GM21360 (cell line): Measurements from ENCODE around the gene MAPK8IP3.
"Not testable (repeated sequence)": the region's sequence is repeated elsewhere in the genome, so short reads cannot be mapped to it uniquely, and the experiment has no call there.

Experiments
- ATAC-seq: cut with Tn5 transposase; IDR thresholded peaks from one replicate; pipeline ENCODE4 v1.9.1; 2021; ENCODE audit warnings: mild to moderate bottlenecking, moderate library complexity; ENCODE audit not compliant: unreplicated experiment

MAPK8IP3 gene

DNA sequence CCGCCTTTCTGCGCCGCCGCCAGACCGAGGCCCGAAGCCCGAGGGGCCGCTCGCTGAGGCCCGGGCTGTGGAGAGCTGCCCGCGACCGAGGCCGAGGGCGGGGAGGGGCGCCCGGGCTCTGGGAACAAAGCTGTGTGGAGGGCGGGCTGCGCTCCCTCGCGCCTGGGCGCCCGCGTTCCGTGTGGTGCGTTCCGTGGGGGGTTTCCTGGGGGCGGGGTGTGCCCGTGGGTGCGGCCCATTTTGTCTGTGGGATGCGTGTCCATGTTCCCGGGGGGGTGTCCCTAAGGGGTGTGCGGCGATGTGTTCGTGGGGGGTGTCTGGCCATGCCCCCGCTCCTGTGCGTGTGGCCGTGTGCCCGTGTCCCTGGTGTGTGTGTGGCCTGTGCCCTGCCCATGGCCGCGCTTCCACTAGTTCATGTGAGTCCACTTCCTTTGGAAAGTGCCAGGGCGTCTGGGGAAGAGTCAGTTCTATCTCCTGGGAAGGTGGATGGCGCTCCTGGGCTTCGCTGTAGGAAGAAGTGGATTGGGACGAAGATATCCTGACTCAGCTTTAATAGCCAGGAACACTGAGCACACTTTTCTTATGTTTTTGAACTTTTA is 27.4 kb upstream of the MAPK8IP3 start:
- ATAC-seq: no peak

DNA sequence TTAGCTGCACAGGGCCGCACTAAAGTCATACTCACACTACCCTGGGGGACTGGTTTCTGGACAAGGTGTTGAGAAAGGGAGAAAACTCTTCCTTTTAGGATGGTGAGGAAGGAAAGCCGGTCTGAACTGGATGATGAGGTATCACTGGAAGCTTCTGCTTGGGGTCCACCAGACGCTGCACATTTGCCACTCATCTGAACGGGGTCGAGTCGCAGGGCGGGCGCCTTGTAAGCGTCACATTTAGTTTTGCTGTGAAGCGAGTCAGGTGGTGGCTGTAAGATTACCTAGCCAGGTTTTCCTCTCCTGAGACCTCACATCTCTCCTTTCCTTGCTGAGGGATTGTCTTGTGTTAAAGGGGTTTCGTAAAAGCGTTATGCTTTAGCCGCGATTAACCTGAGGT is 25.6 kb upstream of the MAPK8IP3 start:
- ATAC-seq: no peak

DNA sequence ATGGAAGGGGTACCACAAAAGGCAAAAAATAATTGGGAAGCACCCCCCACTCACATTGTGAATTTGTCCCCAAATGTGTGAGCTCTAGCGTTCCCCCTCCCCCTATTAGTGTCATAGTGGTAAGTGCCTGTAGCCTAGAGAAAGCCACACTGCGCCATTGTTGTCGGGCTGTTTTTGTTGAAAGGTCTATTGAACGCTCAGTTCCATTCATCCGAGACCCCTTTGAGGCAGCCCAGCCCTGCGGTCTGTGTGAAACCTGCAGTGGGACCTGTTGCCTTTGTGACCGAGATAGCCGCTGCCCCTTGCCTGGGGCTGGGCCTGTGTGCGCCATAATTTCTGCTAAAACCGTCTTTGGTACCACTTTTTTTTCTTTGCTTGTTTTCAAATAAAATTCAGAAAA is 25.0 kb upstream of the MAPK8IP3 start:
- no peak for ATAC-seq

DNA sequence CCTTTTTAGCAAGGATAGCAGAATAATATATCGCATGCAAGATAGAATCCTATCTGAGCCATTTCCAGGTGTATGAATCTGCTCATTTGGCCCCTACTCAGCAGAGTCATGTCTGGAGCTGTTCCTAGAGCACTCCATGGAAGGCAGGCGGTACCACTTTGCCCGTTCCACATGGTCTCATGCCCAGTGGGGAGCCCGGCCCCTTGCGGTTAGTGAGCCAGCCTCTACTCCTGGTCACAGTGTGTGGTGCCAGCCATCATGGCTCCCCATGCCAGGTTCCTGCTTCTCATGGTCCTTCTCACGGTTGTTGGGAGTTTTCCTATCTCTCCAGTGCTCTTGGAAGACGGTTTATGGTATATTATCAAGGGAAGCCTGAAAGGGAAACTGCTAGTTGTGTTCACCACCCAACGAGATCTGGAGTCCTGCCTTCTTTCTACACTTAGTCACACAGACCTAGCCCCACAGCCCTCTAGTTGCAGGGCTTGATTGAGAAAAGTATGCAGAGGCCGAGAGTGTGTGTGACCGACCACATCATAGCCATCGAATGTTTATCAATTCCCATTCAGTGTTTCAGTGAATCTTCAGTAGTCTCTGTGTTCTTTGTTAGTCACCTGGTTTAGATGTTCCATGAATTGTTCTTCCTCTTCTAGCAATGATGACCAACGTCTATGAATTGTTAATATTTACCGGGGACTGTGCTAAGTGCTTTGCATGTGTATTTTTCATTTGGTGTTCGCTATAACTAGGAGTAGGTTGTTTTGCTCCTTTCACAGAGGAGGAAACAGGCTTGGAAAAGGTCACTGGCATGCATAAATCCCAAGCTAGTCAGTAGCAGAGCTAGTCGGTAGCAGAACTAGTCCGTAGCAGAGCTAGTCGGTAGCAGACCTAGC is 18.3 kb upstream of the MAPK8IP3 start:
- ATAC-seq: no peak

DNA sequence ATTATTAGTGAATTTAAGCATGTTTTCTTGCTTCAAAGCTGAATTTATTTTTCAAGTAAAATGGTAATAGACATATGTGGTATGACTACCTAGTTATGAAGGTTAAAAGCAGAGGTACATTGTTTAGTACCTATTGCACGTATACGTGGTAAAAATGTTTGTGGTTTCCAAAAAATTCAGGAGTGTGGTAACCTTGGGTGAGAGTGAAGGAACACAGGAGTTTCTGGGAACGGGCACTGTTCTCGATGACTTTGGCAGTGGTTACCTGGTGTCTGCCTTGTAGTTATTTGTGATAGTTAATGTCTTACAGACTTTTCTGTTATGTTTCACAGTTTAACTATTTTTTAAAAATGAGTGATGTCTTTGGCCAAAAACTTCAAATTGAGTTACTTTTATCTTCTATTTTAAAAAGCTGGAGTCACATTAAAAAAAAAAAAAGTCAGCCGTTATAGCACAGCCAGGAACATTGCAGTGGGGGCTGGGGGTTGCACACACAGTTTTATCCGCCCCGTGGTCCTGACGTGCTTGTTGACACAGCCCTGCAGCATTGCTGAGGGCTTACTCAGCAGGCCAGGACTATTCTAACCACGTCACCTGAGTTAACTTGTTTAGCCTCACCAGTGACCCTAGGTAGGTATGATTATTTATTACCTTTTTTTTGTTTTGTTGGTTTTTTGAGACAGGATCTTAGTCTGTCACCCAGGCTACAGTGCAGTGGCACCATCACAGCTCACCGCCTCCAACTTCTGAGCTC is 17.0 kb upstream of the MAPK8IP3 start:
- ATAC-seq: no peak

DNA sequence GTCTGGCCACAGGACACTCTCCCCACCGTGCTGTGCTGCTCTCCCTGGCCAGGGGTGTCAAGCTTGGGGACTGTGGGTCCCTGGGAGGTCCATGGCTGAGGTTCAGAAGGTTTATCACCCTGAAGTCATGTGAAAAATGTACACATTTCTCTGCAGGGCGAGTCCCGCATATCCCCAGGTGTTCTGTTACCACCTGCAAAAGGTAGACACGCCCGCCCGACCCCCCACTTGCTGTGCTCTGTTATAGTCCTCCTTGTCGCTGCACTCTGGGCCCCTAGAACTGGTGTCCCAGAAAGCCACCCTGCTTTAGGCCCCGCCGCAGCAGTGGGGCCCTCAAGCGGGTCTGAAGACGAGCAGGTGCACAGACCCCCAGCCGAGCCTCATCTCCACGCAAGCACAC is 16.1 kb upstream of the MAPK8IP3 start:
- ATAC-seq: no peak

DNA sequence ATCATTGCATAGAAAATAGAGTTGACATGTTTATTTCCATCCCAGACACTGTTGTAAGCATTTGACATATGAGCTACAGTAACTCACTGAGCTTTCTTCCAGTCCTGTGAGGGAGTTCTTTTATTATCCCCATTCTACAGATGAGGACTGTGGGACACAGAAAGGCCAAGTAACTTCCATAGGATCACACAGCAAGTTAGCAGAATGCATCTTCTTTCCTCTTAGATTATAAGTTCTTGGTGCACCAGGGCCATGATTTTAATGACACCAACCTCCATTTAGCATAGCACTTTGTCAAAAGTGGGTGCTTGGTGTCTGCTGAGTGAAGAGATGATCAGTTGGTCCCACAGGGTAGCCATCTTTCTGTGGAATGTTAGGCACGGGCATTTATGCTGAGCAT is 15.2 kb upstream of the MAPK8IP3 start:
- ATAC-seq: no peak

DNA sequence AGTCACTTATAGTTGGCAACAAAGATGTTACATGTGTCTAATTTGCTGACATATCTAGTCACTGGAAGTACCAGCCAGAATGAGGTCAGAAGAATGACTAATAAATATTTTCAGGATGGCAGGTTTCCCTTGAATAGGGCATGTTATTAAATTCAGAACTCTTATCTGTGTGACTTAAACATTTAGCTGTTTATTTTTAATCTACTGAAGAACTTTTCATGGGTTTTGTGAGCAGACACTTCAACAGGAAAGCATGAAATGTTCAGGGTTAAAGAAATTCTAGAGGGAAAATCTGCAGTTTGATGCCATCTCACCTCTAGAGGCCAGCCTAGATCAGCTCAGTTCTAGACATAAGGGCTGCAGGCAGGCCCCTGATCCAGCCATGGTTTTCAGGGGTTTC is 14.7 kb upstream of the MAPK8IP3 start:
- no peak for ATAC-seq

DNA sequence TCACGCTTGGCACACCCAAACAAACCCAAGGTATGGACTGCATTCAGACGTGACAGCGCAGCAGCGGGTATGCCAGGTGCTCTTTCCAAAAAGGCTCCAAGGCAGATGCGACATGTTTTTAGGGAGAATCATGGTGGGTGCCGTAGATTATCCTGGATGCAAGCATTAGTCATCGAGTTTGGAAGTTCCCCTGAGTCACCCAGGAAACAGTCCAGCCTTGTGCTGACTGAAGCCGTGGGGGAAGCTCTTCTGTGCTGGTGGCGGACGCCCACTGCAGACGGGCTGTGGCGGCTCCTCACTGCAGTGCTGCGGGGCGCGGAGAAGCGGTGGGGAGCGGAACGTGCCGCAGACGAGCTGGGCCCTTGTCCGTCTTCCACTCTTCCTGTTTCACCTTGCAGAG is 14.0 kb upstream of the MAPK8IP3 start:
- ATAC-seq: no peak

DNA sequence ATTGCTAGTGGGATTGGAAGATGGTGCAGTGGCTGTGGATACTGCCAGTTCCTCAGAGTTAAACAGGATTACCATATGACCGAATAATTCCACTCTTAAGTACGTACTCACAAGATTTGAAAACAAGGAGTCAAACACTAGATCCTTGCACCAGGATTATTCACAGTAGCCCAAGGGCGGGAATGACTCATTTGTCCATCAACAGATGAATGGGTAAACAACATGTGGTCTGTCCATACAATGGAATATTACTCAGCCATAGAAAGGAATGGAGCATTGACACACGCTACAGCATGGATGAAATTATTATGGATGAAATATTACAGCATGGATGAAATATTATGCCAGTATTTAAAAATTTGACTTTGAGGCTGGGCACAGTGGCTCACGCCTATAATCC is 9.1 kb upstream of the MAPK8IP3 start:
- no peak for ATAC-seq

DNA sequence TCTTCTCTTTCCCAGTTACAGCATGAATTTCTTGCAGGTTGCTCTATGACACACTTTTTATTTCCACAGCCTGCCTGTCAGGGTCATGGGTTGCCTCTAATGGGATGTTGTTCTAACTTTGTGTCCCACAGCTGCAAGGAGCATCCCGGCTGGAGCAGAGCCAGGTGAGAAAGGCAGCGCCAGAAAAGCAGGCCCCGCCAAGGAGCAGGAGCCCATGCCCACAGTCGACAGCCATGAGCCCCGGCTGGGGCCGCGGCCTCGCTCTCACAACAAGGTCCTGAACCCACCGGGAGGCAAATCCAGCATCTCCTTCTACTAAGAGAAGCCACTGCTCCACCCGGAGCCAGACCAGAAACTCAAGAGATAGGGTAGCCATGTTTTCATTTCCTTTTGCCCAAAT is 7.3 kb upstream of the MAPK8IP3 start:
- ATAC-seq: no peak

DNA sequence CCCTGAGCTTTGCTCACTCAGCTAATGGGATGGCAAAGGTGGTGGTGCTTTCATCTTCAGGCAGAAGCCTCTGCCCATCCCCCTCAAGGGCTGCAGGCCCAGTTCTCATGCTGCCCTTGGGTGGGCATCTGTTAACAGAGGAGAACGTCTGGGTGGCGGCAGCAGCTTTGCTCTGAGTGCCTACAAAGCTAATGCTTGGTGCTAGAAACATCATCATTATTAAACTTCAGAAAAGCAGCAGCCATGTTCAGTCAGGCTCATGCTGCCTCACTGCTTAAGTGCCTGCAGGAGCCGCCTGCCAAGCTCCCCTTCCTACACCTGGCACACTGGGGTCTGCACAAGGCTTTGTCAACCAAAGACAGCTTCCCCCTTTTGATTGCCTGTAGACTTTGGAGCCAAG is 5.7 kb upstream of the MAPK8IP3 start:
- no peak for ATAC-seq

DNA sequence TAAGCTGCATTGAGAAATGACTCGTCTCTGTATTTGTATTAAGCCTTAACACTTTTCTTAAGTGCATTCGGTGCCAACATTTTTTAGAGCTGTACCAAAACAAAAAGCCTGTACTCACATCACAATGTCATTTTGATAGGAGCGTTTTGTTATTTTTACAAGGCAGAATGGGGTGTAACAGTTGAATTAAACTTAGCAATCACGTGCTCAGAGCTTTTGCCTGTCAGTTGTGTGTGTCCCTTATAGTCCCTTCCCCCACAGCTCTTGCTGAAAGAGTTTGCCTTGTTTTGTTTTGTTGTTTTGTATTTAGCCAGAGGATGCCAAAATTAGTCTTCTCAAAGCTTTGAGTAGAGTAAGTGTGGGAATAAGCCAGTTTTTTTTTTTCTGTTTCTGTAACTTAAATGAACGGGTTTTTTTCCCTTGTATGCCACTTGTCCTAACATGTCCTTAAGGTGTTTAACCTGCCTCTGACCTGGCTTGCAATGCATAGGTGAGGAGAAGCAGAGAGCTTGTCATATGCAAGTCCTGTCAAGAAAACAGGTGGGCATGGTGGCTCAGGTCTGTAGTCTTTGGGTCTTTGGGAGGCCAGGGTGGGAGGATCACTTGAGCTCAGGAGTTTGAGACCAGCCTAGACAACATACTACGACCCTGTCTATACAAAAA is 4.6 kb upstream of the MAPK8IP3 start:
- no peak for ATAC-seq

DNA sequence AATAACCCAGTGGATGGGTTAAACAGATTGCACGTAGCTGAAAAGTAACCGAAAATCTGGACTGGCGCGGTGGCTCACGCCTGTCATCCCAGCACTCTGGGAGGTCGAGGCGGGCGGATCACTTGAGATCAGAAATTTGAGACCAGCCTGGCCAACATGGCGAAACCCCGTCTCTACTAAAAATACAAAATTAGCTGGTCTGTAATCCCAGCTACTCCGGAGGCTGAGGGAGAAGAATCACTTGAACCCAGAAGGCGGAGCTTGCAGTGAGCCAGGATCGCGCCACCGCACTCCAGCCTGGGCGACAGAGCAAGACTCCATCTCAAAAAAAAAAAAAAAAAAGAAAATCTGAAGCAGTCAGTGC is 689 bp upstream of the MAPK8IP3 start:
- ATAC-seq: not testable (repeated sequence)

DNA sequence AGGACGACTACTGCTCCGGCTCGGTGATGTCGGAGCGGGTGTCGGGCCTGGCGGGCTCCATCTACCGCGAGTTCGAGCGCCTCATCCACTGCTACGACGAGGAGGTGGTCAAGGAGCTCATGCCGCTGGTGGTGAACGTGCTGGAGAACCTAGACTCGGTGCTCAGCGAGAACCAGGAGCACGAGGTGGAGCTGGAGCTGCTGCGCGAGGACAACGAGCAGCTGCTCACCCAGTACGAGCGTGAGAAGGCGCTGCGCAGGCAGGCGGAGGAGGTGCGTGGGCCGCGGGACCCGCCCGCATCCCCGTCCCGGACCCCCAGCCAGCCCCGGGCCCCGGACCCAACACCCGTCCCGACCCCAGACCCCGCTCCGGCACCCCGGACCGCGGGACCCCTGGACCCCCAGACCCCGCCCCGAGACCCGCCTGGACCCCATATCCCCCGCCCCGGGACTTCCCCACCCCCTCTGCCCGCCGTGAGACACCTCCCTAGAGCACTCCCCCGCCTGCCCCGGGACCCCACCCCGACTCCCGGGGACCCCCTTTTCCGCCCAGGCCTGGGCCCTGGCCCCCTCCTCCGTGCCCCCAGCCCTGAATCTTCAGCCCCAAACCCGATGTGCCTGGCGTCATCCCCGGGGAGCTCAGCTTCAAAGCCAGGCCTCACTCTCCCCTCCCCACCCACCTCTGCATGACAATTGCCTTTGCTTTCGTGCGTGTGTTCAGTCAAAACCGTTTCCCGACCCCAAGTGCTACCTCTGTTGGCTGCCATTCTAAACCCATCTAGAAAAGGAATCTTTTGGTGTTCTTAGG is 594 bp downstream of the MAPK8IP3 start:
- peak; percentile 19 for ATAC-seq

DNA sequence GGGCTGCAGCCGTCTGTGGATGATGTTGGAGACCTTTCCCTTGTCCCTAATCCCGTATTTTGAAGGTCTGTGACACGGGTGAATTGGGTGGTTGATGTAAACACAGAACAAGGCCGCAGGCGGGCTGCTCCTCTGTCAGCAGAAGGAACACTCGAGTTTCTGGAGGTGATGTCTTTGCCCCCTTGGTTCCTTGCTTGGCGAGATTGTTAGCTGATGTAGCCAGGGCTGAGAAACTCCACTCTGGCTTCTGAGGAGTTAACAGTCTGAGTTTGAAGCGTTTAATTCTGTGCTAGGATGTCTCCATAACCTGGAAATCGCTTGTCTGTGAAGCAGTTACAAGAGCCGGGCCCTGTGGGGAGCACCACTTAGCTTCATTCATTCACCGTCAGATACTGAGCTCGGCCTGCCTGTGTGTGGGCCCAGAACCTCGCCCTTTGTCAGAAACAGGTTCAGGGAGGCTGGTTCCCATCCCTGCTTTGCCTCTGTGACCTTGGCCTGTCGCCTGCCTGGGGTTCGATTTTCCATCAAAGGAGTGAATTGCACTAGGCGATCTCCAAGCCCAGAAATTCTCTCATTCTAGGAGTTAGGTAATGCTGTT is 1.3 kb downstream of the MAPK8IP3 start:
- no peak for ATAC-seq

DNA sequence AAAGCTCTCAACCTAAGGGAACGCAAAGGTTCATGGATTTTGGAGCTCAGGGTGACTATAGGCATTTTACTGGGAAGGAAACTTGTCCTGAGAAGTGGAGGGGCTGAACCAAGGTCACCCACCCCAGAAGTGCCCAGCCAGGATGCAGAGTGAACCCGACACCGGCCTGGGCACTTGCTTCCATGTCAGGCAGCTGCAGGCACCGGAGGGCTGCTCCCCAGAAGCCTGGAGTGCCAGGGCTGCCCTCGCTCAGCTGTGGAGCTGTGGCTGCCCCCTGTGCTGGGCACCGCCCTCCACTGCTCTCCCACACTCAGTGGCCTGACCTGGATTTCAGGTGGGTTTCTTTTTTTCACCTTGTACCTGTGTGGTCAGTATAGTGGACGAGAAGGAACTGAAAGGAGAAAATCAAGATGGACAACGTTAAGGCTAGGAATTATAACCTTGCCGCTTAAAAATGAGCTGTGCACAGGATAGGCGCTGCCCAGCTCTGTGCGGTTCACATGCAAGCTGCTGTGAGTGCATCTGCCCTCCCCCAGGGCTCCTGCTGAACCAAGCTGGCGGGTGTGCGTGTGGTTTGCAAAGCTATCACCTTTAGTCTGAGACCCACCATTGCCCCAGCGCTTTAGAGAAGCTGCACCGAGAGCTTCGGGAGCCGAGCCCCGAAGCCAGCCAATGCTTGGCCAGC is 2.2 kb downstream of the MAPK8IP3 start:
- no peak for ATAC-seq

DNA sequence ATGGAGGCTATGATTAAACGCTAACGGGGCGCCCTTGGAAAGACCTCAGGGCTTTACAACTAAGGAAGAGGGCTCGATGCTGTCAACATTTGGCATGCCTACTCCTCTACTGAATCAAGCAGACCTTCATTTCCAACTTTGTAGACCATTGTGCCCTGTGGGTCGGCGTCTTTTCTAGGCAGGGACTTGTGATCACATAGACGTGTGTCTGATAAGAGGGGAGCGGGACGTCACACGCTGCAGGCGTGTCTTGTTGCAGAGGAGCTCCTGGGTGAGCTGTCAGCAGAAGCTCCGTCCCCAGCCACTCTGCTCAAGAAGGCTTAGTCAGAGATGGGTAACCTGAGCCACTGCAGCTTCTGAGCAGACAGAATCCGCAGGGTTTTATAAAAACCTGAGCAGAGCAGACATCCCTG is 2.8 kb downstream of the MAPK8IP3 start:
- no peak for ATAC-seq

DNA sequence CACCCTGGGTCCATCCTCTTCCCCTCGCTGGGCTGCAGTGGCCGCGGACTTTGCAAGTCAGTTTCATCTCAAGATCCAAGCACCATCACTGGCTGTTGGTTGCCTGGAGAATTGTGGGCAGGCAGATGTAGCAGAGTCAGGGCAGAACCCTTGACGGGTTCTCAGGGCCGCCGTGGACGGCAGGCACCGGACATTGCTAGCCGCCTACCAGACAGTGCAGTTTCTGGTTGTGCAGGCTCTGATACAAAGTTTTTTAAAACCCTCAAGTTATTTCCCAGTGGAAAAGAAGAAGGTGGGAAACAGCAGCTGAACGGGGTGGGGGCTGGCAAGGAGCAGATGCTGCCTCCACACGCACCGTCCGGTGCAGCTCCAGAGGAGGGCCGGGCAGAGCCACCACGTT is 3.4 kb downstream of the MAPK8IP3 start:
- no peak for ATAC-seq
